K562 (cell line): ENCODE results near the gene GLIS1. TPM values are rescaled to one million over a fixed set of nuclear protein-coding genes. Genes with fewer than 3 reads are reported as not detected.

ENCODE experiments used
- ATAC-seq: fragments of 200-7000 bp; cut with Tn5 transposase; 3 replicates; pipeline ENCODE4 v1.9.1; 2020; ENCODE audit warnings: moderate library complexity
- BruUV-seq: library from RNA; stranded (reverse); fragments of 400-500 nt; replicated peaks from 2 replicates; lab custom pipeline; 2021; lab: Mats Ljungman, UMichigan
- CTCF ChIA-PET: fragments of 300-600 bp; formaldehyde crosslinking; extraction: SDS; loops from one replicate; lab custom pipeline; 2021; ENCODE audit warnings: low intra/inter-chr PET ratio; lab: Yijun Ruan, JAX
- POLR2A ChIA-PET: fragments of 300-600, 350-650 bp; sonication (Branson Sonifier 250); formaldehyde crosslinking; extraction: SDS; loops from one replicate; lab custom pipeline; 2021; ENCODE audit warnings: antibody characterized with exemption, inconsistent platforms; lab: Yijun Ruan, JAX
- DNase-seq, 4 experiments: peaks; one replicate each; pipeline versions ENCODE4 v3.0.0 to v3.0.0-alpha.2; 2011 to 2018; ENCODE audit warnings: low spot score in 3 of 4, mixed read lengths in 3 of 4; ENCODE audit errors: extremely low read depth in 1 of 4
- FAIRE-seq: peaks from 2 replicates; lab custom pipeline; 2011; peaks lifted over from hg19 to GRCh38; lab: Jason Lieb, UNC
- H2AFZ ChIP-seq: 2 replicates; pipeline ENCODE4 v1.6.0; 2011; ENCODE audit warnings: low read depth, low read length, control low read depth, inconsistent platforms
- H3K27ac ChIP-seq: fragments of 200-600 bp; 3 replicates; pipeline ENCODE4 v1.8.0; 2011; ENCODE audit warnings: low read depth, mild to moderate bottlenecking, control low read depth, inconsistent platforms, low read length, moderate library complexity, mixed read lengths; ENCODE audit errors: extremely low read depth
- H3K27me3 ChIP-seq, 2 experiments: fragments of 300-600 bp in 1 of 2; 2 replicates in 1 of 2; 3 replicates in 1 of 2; pipeline versions ENCODE4 v1.6.0 to v1.8.0; 2011; ENCODE audit warnings: inconsistent platforms in 2 of 2, low read length in 2 of 2, mild to moderate bottlenecking in 1 of 2, mixed read lengths in 1 of 2, moderate library complexity in 1 of 2; ENCODE audit not compliant: control insufficient read depth in 2 of 2, insufficient read depth in 2 of 2
- H3K36me3 ChIP-seq: fragments of 300-600 bp; 3 replicates; pipeline ENCODE4 v1.8.0; 2011; ENCODE audit warnings: mild to moderate bottlenecking, low read length, inconsistent platforms; ENCODE audit not compliant: control insufficient read depth, insufficient read depth
- H3K4me1 ChIP-seq, 2 experiments: fragments of 200-600 bp in 1 of 2; replicated peaks in 1 of 2; 2 replicates in 1 of 2; 3 replicates in 1 of 2; pipeline versions ENCODE4 v1.5.1 to v1.8.0; 2011; ENCODE audit warnings: inconsistent platforms in 2 of 2, low read length in 2 of 2, mild to moderate bottlenecking in 1 of 2, mixed read lengths in 1 of 2, moderate library complexity in 1 of 2; ENCODE audit not compliant: control insufficient read depth in 2 of 2, insufficient read depth in 2 of 2
- H3K4me2 ChIP-seq: 2 replicates; pipeline ENCODE4 v1.6.1; 2011; ENCODE audit warnings: low read length, control low read depth, inconsistent platforms, mixed read lengths; ENCODE audit not compliant: insufficient read depth
- H3K4me3 ChIP-seq: fragments of 200-600 bp; sonication (generic), shearing (Covaris generic); 2 replicates; pipeline ENCODE4 v1.5.1; 2016; ENCODE audit warnings: control low read depth, inconsistent platforms
- H3K79me2 ChIP-seq: fragments of 200-600 bp; 3 replicates; pipeline ENCODE4 v1.8.0; 2011; ENCODE audit warnings: low read length, inconsistent platforms; ENCODE audit not compliant: control insufficient read depth, insufficient read depth
- H3K9ac ChIP-seq, 2 experiments: 2 replicates each; pipeline versions ENCODE4 v1.6.0 to v1.6.1; 2011; ENCODE audit warnings: low read depth in 2 of 2, low read length in 2 of 2, control low read depth in 1 of 2, inconsistent platforms in 1 of 2, mild to moderate bottlenecking in 1 of 2, mixed read lengths in 1 of 2; ENCODE audit not compliant: insufficient read depth in 1 of 2
- H3K9me1 ChIP-seq: one replicate; pipeline ENCODE4 v1.6.0; 2011; ENCODE audit warnings: inconsistent platforms, mild to moderate bottlenecking, low read length, moderate library complexity; ENCODE audit not compliant: control insufficient read depth, insufficient read depth
- H3K9me3 ChIP-seq: replicated peaks from 2 replicates; pipeline ENCODE4 v1.5.1; 2011; ENCODE audit warnings: low read depth, low read length, inconsistent platforms; ENCODE audit not compliant: control insufficient read depth, insufficient read depth
- H4K20me1 ChIP-seq: replicated peaks from 2 replicates; pipeline ENCODE4 v1.6.1; 2011; ENCODE audit warnings: low read length, inconsistent platforms, mixed read lengths; ENCODE audit not compliant: control insufficient read depth, insufficient read depth
- ATF4 ChIP-seq: fragments of 450-650 bp; formaldehyde crosslinking; IDR thresholded peaks from 2 replicates; pipeline ENCODE4 v1.4.0; 2022; ENCODE audit warnings: mild to moderate bottlenecking, moderate library complexity
- CBX3 ChIP-seq, 2 experiments: IDR thresholded peaks; 1 replicate in 1 of 2; 2 replicates in 1 of 2; pipeline ENCODE4 v1.6.1; 2012; ENCODE audit warnings: inconsistent platforms in 2 of 2, low read length in 2 of 2, borderline replicate concordance in 1 of 2, control low read depth in 1 of 2
- CREM ChIP-seq: IDR thresholded peaks from 2 replicates; pipeline ENCODE4 v1.6.1; 2014; ENCODE audit warnings: antibody characterized with exemption, low read depth
- HMBOX1 ChIP-seq: sonication (generic); IDR thresholded peaks from 2 replicates; pipeline ENCODE4 v1.6.1; 2016
- HMG20B ChIP-seq: fragments of 250-450 bp; sonication (Bioruptor Pico); IDR thresholded peaks from 2 replicates; pipeline ENCODE4 v1.5.0; 2021; ENCODE audit warnings: mild to moderate bottlenecking
- NCOR1 ChIP-seq: fragments of 450-650 bp; IDR thresholded peaks from 2 replicates; pipeline ENCODE4 v1.6.1; 2016; ENCODE audit warnings: mild to moderate bottlenecking, moderate library complexity
- RBM17 ChIP-seq: fragments of 200-400 bp; formaldehyde crosslinking; IDR thresholded peaks from 2 replicates; pipeline ENCODE4 v1.6.1; 2017; ENCODE audit warnings: low read depth, mild to moderate bottlenecking, low read length, borderline replicate concordance
- RBM34 ChIP-seq: fragments of 200-400 bp; formaldehyde crosslinking; IDR thresholded peaks from 2 replicates; pipeline ENCODE4 v1.6.1; 2018; ENCODE audit warnings: low read length, borderline replicate concordance; ENCODE audit not compliant: insufficient read depth
- SMAD1 ChIP-seq: fragments of 150-350 bp; IDR thresholded peaks from 2 replicates; pipeline ENCODE4 v1.6.1; 2014; ENCODE audit warnings: low read length, low read depth; ENCODE audit not compliant: partially characterized antibody
- TAF15 ChIP-seq: fragments of 200-400 bp; formaldehyde crosslinking; IDR thresholded peaks from 2 replicates; pipeline ENCODE4 v1.6.1; 2017; ENCODE audit warnings: mild to moderate bottlenecking, low read depth, low read length, moderate library complexity
- ZNF274 ChIP-seq: IDR thresholded peaks from 2 replicates; pipeline ENCODE4 v1.6.1; 2011; ENCODE audit warnings: low read depth, mild to moderate bottlenecking, low read length, moderate library complexity, borderline replicate concordance
- ZNF445 ChIP-seq: fragments of 250-450 bp; sonication (Bioruptor Pico); IDR thresholded peaks from 2 replicates; pipeline ENCODE4 v1.4.0; 2020; ENCODE audit warnings: low read depth, mild to moderate bottlenecking, moderate library complexity
- ZNF609 ChIP-seq: sonication (generic); formaldehyde crosslinking; IDR thresholded peaks from 2 replicates; pipeline ENCODE4 v1.8.1; 2023; ENCODE audit warnings: missing genetic modification reagents, mild to moderate bottlenecking, borderline replicate concordance
- ZNF655 ChIP-seq: fragments of 250-450 bp; sonication (Bioruptor Pico); IDR thresholded peaks from 2 replicates; pipeline ENCODE4 v1.5.0; 2021
- WGBS: fragments of 100-300 bp; shearing (Covaris generic); methylation state at CpG from one replicate; pipeline ENCODE4 v1.1.6; 2016; ENCODE audit warnings: low coverage, mixed read lengths; ENCODE audit not compliant: insufficient coverage; ENCODE audit errors: missing lambda C conversion rate; 5-methylcytosine and 5-hydroxymethylcytosine counted together
- in situ Hi-C: fragments of 300-500 bp; cut with MboI; formaldehyde crosslinking; loops from 4 replicates; pipeline ENCODE4 v1.15.0; 2018; ENCODE audit warnings: inconsistent platforms, mixed read lengths
- intact Hi-C: fragments of 100-400 bp; cut with micrococcal nuclease; formaldehyde crosslinking; loops from 2 replicates; pipeline ENCODE4 v1.14.2; 2022
- polyA plus RNA-seq, 8 experiments: library from polyadenylated mRNA; depleted of rRNA in 4 of 8; stranded (reverse) in 5 of 8; unstranded in 3 of 8; fragments of >200 nt; fragmentation: Nextera tagmentation in 2 of 8; fragmentation: Illumina TruSeq in 1 of 8; extraction: Ambion mirVana in 2 of 8; extraction: Trizol in 1 of 8; gene quantifications; 2 replicates each; pipeline versions ENCODE4 v1.2.1 to v1.2.3, GENCODE V29; 2011 to 2014; ENCODE audit warnings: inconsistent platforms in 1 of 8, missing spikeins in 1 of 8
- total RNA-seq, 7 experiments: library from RNA; depleted of rRNA in 6 of 7; stranded (reverse); fragments of >200 nt in 6 of 7; fragmentation: Illumina TruSeq in 2 of 7; extraction: Trizol in 2 of 7; gene quantifications; 2 replicates each; pipeline versions ENCODE4 v1.2.1 to v1.2.3, GENCODE V29; 2011 to 2021; ENCODE audit warnings: low replicate concordance in 1 of 7

GLIS1 gene
- total and polyA plus RNA-seq, 9 of the 15 experiments (the other 6 are each of a cell fraction or from before 2014, with no cell fraction given) = not detected

GRCh38 chr1:53614231-53615021, 124.5 kb downstream of the GLIS1 start:
- Histone ChIP-seq H4K20me1 (peaks cover 11% of the 10 kb centered on the region; the same call in 1 of the 2 replicates), H3K4me1 (no peaks in the 10 kb centered on the region), H3K9me3 (no peaks in the 10 kb centered on the region), H3K79me2 (no peaks in the 10 kb centered on the region), H3K27ac (no peak overlapping the region), H3K9ac (no peak overlapping the region), H3K27me3 (peaks cover 8 to 34% of the 10 kb centered on the region in 2 experiments; a peak in 4 of 5 replicates), H3K36me3 (no peaks in the 10 kb centered on the region), H3K4me3 (no peak overlapping the region), H3K4me2 (no peak overlapping the region), H2AFZ (no peak overlapping the region), H3K9me1 (no peaks in the 10 kb centered on the region)
- ChIA-PET CTCF (no interaction called here), POLR2A (no interaction called here)
- ATAC-seq (no peak), DNase-seq (no peak), FAIRE-seq (no peak)
- 1% methylated on average over 12 of the region's 12 CpGs for WGBS
- intact Hi-C loops = no loop called here
- in situ Hi-C loops = no loop called here
- no TSS peak for BruUV-seq
- no peak for TF ChIP-seq CBX3 (IDR thresholded peaks at IDR 0.05; ENCODE audit: borderline replicate concordance in 1 of 2, low read length in 2 of 2)
- no peak for TF ChIP-seq ATF4
- no peak for TF ChIP-seq HMG20B (CRISPR knock-in tag)
- no peak for TF ChIP-seq RBM34
- TF ChIP-seq ZNF445 (CRISPR knock-in tag) = no peak
- no peak for TF ChIP-seq ZNF655 (CRISPR knock-in tag)
- no peak for TF ChIP-seq HMBOX1
- TF ChIP-seq ZNF609 (CRISPR knock-in tag) = no peak
- no peak for TF ChIP-seq NCOR1
- TF ChIP-seq TAF15 = no peak
- no peak for TF ChIP-seq RBM17
- no peak for TF ChIP-seq CREM
- no peak for TF ChIP-seq SMAD1
- TF ChIP-seq ZNF274 = no peak
